AG10803 (cell line): Measurements from ENCODE around the gene ADGRL3.

Experiments used
- DNase-seq: peaks from one replicate; pipeline ENCODE4 v3.0.0; 2010; ENCODE audit warnings: low read depth
- H3K4me3 ChIP-seq: 2 replicates; pipeline ENCODE4 v1.5.1; 2011; ENCODE audit warnings: mild to moderate bottlenecking, low read length, control low read depth
- CTCF ChIP-seq: conservative IDR thresholded peaks from 2 replicates; pipeline ENCODE4 v1.5.1; 2011; ENCODE audit warnings: mild to moderate bottlenecking, low read length, control low read depth, inconsistent platforms

The ADGRL3 gene

GRCh38 chr4:61180405-61180804 is 19.7 kb upstream of the ADGRL3 start:
- TF ChIP-seq CTCF = no peak
- no peak for DNase-seq

GRCh38 chr4:61182915-61183314 is 17.2 kb upstream of the ADGRL3 start:
- no peak for DNase-seq
- H3K4me3 ChIP-seq = no peak overlapping the region

More at GRCh38 chr4:61180405-61180804, 19.7 kb upstream of the ADGRL3 start:
- no peak overlapping the region for H3K4me3 ChIP-seq

GRCh38 chr4:61185288-61185687 is 14.8 kb upstream of the ADGRL3 start:
- no peak overlapping the region for H3K4me3 ChIP-seq
- DNase-seq = no peak
- no peak for TF ChIP-seq CTCF

More at GRCh38 chr4:61182915-61183314, 17.2 kb upstream of the ADGRL3 start:
- no peak for TF ChIP-seq CTCF

- H3K4me3 ChIP-seq = no peak overlapping the region
- TF ChIP-seq CTCF = no peak
- DNase-seq = no peak
Observed at GRCh38 chr4:61192392-61192791, 7.7 kb upstream of the ADGRL3 start.

GRCh38 chr4:61193863-61194262 is 6.3 kb upstream of the ADGRL3 start:
- DNase-seq = no peak
- TF ChIP-seq CTCF = no peak
- H3K4me3 ChIP-seq = no peak overlapping the region

- DNase-seq = no peak
- no peak overlapping the region for H3K4me3 ChIP-seq
Observed at GRCh38 chr4:61194571-61194970, 5.6 kb upstream of the ADGRL3 start.

GRCh38 chr4:61195101-61195500 is 5.0 kb upstream of the ADGRL3 start:
- TF ChIP-seq CTCF = no peak
- H3K4me3 ChIP-seq = no peak overlapping the region
- no peak for DNase-seq

More at GRCh38 chr4:61194571-61194970, 5.6 kb upstream of the ADGRL3 start:
- TF ChIP-seq CTCF = no peak
